HG03103 (cell line): ENCODE results near the gene SLC16A13.
"Not testable (repeated sequence)": the region's sequence is repeated elsewhere in the genome, so short reads cannot be mapped to it uniquely, and the experiment has no call there.

Experiments
- ATAC-seq: cut with Tn5 transposase; IDR thresholded peaks from one replicate; pipeline ENCODE4 v1.9.1; 2021; ENCODE audit warnings: low read depth; ENCODE audit not compliant: unreplicated experiment

SLC16A13 gene

GRCh38 chr17:7058831-7059447 lies 23.1 kb downstream of the SLC16A13 start:
- no peak for ATAC-seq

GRCh38 chr17:7060165-7060891 lies 24.5 kb downstream of the SLC16A13 start:
- no peak for ATAC-seq

- no peak for ATAC-seq
Observed at GRCh38 chr17:7063518-7064094, 27.8 kb downstream of the SLC16A13 start.

- no peak for ATAC-seq
Observed at GRCh38 chr17:7064261-7064660, 28.4 kb downstream of the SLC16A13 start.

- no peak for ATAC-seq
Observed at GRCh38 chr17:7067198-7067597, 31.4 kb downstream of the SLC16A13 start.

GRCh38 chr17:7068268-7068667 lies 32.5 kb downstream of the SLC16A13 start:
- ATAC-seq, result no peak

- no peak for ATAC-seq
Observed at GRCh38 chr17:7070712-7071111, 34.9 kb downstream of the SLC16A13 start.

GRCh38 chr17:7072406-7072805 lies 36.6 kb downstream of the SLC16A13 start:
- ATAC-seq, result no peak

GRCh38 chr17:7074931-7075330 lies 39.1 kb downstream of the SLC16A13 start:
- ATAC-seq, result no peak

GRCh38 chr17:7077911-7078546 lies 42.2 kb downstream of the SLC16A13 start:
- ATAC-seq, result no peak

- no peak for ATAC-seq
Observed at GRCh38 chr17:7078711-7079110, 42.9 kb downstream of the SLC16A13 start.

- no peak for ATAC-seq
Observed at GRCh38 chr17:7079581-7080455, 44.0 kb downstream of the SLC16A13 start, which contains the start of gene CLEC10A. TSS of gene CLEC10A (minus strand) at chr17:7080251. CDS start at chr17:7078812, 1,439 bp downstream.

- ATAC-seq, result no peak
Observed at GRCh38 chr17:7080456-7081041, 44.7 kb downstream of the SLC16A13 start.

GRCh38 chr17:7081341-7082062 lies 45.7 kb downstream of the SLC16A13 start:
- ATAC-seq, result no peak

- no peak for ATAC-seq
Observed at GRCh38 chr17:7083592-7083991, 47.8 kb downstream of the SLC16A13 start.

- no peak for ATAC-seq
Observed at GRCh38 chr17:7084088-7084487, 48.3 kb downstream of the SLC16A13 start.

- ATAC-seq, result not testable (repeated sequence)
Observed at GRCh38 chr17:7088442-7088841, 52.6 kb downstream of the SLC16A13 start.

GRCh38 chr17:7089570-7089969 lies 53.8 kb downstream of the SLC16A13 start:
- ATAC-seq, result not testable (repeated sequence)
